Measurements from ENCODE around the gene SPAG4. TPM values are rescaled to one million over a fixed set of nuclear protein-coding genes. Genes with fewer than 3 reads are reported as not detected.
A peak's percentile ranks its signal among the peaks of the same experiment; 100 is the strongest.

Gene SPAG4
- polyA plus RNA-seq, 3 donors, result 0.12 to 0.51 TPM; not detected in 1

DNA sequence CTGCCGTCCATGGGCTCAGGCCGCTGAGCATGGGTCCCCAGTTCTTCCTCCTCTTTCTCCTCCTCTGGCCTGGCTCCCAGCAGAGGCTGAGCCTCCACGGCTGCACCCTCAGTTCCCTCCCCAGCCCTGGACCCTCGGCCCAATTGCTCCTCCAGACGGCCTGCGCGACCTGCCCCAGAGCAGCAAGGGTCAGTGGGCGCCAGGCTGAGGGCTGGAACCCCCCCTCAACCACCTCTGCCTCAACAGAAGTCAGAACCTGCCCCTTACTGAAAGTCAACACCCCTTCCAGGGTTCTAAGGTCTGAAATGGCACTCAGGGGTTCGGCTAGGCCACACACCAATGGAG, 15.9 kb upstream of the SPAG4 start:
- no peak overlapping the region for H3K27ac ChIP-seq (ENCODE audit: low read depth in 1 of 2, low read length in 2 of 2)
- Mint-ChIP-seq H3K27me3 (ENCODE audit: low read depth in 3 of 3) (peaks cover 51 to 56% (median 53%) of the 10 kb centered on the region in 3 donors), H3K27ac (peak overlapping the region in 1 of 7 donors; percentile 76), H3K36me3 (peaks cover 0 to 5% of the 10 kb centered on the region in 2 donors), H3K4me1 (peaks cover 14% of the 10 kb centered on the region), H3K9me3 (peaks cover 0 to 9% (median 2%) of the 10 kb centered on the region in 7 donors), H3K4me3 (peak overlapping the region in 1 of 2 donors; percentile 60)
- TF ChIP-seq, protein P1, sequence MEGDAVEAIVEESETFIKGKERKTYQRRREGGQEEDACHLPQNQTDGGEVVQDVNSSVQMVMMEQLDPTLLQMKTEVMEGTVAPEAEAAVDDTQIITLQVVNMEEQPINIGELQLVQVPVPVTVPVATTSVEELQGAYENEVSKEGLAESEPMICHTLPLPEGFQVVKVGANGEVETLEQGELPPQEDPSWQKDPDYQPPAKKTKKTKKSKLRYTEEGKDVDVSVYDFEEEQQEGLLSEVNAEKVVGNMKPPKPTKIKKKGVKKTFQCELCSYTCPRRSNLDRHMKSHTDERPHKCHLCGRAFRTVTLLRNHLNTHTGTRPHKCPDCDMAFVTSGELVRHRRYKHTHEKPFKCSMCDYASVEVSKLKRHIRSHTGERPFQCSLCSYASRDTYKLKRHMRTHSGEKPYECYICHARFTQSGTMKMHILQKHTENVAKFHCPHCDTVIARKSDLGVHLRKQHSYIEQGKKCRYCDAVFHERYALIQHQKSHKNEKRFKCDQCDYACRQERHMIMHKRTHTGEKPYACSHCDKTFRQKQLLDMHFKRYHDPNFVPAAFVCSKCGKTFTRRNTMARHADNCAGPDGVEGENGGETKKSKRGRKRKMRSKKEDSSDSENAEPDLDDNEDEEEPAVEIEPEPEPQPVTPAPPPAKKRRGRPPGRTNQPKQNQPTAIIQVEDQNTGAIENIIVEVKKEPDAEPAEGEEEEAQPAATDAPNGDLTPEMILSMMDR (IDR thresholded peaks at IDR 0.05), result no peak
- H4K20me1 ChIP-seq (ENCODE audit: insufficient read depth, low read length), result no peaks in the 10 kb centered on the region
- peaks cover 16 to 17% of the 10 kb centered on the region in 2 donors for H3K4me1 ChIP-seq (ENCODE audit: control insufficient read depth in 1 of 2, insufficient read depth in 2 of 2, low read length in 2 of 2)
- no peaks in the 10 kb centered on the region for H3K36me3 ChIP-seq (replicated peaks in 1 of 2; ENCODE audit: control insufficient read depth in 1 of 2, insufficient read depth in 2 of 2, low read length in 2 of 2)
- 87% methylated on average over 9 of the region's 9 CpGs for WGBS (ENCODE audit: insufficient coverage)
- H3K27me3 ChIP-seq (ENCODE audit: control insufficient read depth in 2 of 2, insufficient read depth in 2 of 2, low read length in 2 of 2), result peaks cover 8 to 34% of the 10 kb centered on the region in 2 donors
- no peak overlapping the region for H2AFZ ChIP-seq (ENCODE audit: insufficient read depth, low read depth, low read length, poor library complexity, severe bottlenecking)
- intact Hi-C loops (cut with micrococcal nuclease), result no loop called here
- DNase-seq, result no peak
- no peaks in the 10 kb centered on the region for H3K9me3 ChIP-seq (replicated peaks in 1 of 2; ENCODE audit: control insufficient read depth in 1 of 2, insufficient read depth in 1 of 2, low read length in 2 of 2)
- no peaks in the 10 kb centered on the region for H3K79me2 ChIP-seq (ENCODE audit: insufficient read depth, low read length)
- no peak overlapping the region for H3K9ac ChIP-seq (ENCODE audit: insufficient read depth, low read length, poor library complexity, severe bottlenecking)
- H3K4me2 ChIP-seq (replicated peaks; ENCODE audit: extremely low read depth, low read length, poor library complexity, severe bottlenecking), result no peak overlapping the region
- H3K4me3 ChIP-seq (replicated peaks in 1 of 3; ENCODE audit: low read depth in 2 of 3, low read length in 3 of 3), result no peak overlapping the region

GRCh38 chr20:35600176-35600992, 15.2 kb upstream of the SPAG4 start:
- Histone ChIP-seq H3K79me2 (ENCODE audit: insufficient read depth, low read length) (no peaks in the 10 kb centered on the region), H3K4me1 (ENCODE audit: control insufficient read depth in 1 of 2, insufficient read depth in 2 of 2, low read length in 2 of 2) (peaks cover 16 to 17% of the 10 kb centered on the region in 2 donors), H3K27me3 (ENCODE audit: control insufficient read depth in 2 of 2, insufficient read depth in 2 of 2, low read length in 2 of 2) (peaks cover 8 to 34% of the 10 kb centered on the region in 2 donors), H3K36me3 (replicated peaks in 1 of 2; ENCODE audit: control insufficient read depth in 1 of 2, insufficient read depth in 2 of 2, low read length in 2 of 2) (no peaks in the 10 kb centered on the region), H3K9me3 (replicated peaks in 1 of 2; ENCODE audit: control insufficient read depth in 1 of 2, insufficient read depth in 1 of 2, low read length in 2 of 2) (no peaks in the 10 kb centered on the region), H3K4me2 (replicated peaks; ENCODE audit: extremely low read depth, low read length, poor library complexity, severe bottlenecking) (peak overlapping the region; percentile 75), H2AFZ (ENCODE audit: insufficient read depth, low read depth, low read length, poor library complexity, severe bottlenecking) (peak overlapping the region; percentile 79), H4K20me1 (ENCODE audit: insufficient read depth, low read length) (no peaks in the 10 kb centered on the region), H3K4me3 (replicated peaks in 1 of 3; ENCODE audit: low read depth in 2 of 3, low read length in 3 of 3) (peak overlapping the region in 2 of 3 experiments; percentile 26 to 66), H3K9ac (ENCODE audit: insufficient read depth, low read length, poor library complexity, severe bottlenecking) (peak overlapping the region; percentile 43), H3K27ac (ENCODE audit: low read depth in 1 of 2, low read length in 2 of 2) (no peak overlapping the region)
- peaks cover 14% of the 10 kb centered on the region for H3K4me1 Mint-ChIP-seq
- H3K4me3 Mint-ChIP-seq, result peak overlapping the region; percentile 76 to 94
- no peak for DNase-seq
- H3K9me3 Mint-ChIP-seq, result peaks cover 0 to 9% (median 2%) of the 10 kb centered on the region in 7 donors
- peaks cover 0 to 5% of the 10 kb centered on the region in 2 donors for H3K36me3 Mint-ChIP-seq
- H3K27ac Mint-ChIP-seq, result peak overlapping the region in 1 of 7 donors; percentile 76
- 27% methylated on average over 23 of the region's 34 CpGs for WGBS (ENCODE audit: insufficient coverage)
- intact Hi-C loops (cut with micrococcal nuclease), result no loop called here
- peaks cover 50 to 56% (median 53%) of the 10 kb centered on the region in 3 donors for H3K27me3 Mint-ChIP-seq (ENCODE audit: low read depth in 3 of 3)
- TF ChIP-seq, protein P1 (IDR thresholded peaks at IDR 0.05), result no peak
